Mesenchymal stem cell (in vitro differentiated cells and primary cell): ENCODE results near the gene SLC25A39.
A peak's percentile ranks its signal among the peaks of the same experiment; 100 is the strongest.

Experiments
- DNase-seq: peaks from one replicate; pipeline ENCODE4 v3.0.0-alpha.2; 2013
- H2AFZ ChIP-seq: one replicate; pipeline ENCODE4 v1.6.1; 2013; ENCODE audit warnings: low read depth, mild to moderate bottlenecking, control low read depth, inconsistent platforms, low read length, moderate library complexity
- H2AK5ac ChIP-seq: 2 replicates; pipeline ENCODE4 v1.6.1; 2013; ENCODE audit warnings: low read length, moderate library complexity, mild to moderate bottlenecking, inconsistent platforms; ENCODE audit not compliant: severe bottlenecking
- H2BK120ac ChIP-seq: one replicate; pipeline ENCODE4 v1.6.1; 2013; ENCODE audit warnings: low read depth, mild to moderate bottlenecking, inconsistent platforms, low read length, moderate library complexity
- H2BK12ac ChIP-seq, 2 experiments: one replicate each; pipeline ENCODE4 v1.6.1; 2013; ENCODE audit warnings: inconsistent platforms in 2 of 2, low read length in 2 of 2, mild to moderate bottlenecking in 2 of 2, moderate library complexity in 2 of 2, control low read depth in 1 of 2
- H2BK15ac ChIP-seq: one replicate; pipeline ENCODE4 v1.6.1; 2013; ENCODE audit warnings: mild to moderate bottlenecking, low read depth, inconsistent platforms; ENCODE audit not compliant: poor library complexity, severe bottlenecking
- H2BK5ac ChIP-seq: 2 replicates; pipeline ENCODE4 v1.6.1; 2013; ENCODE audit warnings: low read depth, mild to moderate bottlenecking, low read length, control low read depth, inconsistent platforms; ENCODE audit not compliant: poor library complexity, severe bottlenecking
- H3K14ac ChIP-seq, 2 experiments: one replicate each; pipeline ENCODE4 v1.6.1; 2013; ENCODE audit warnings: inconsistent platforms in 2 of 2, low read length in 2 of 2, control low read depth in 1 of 2, mild to moderate bottlenecking in 1 of 2, moderate library complexity in 1 of 2
- H3K18ac ChIP-seq, 2 experiments: one replicate each; pipeline ENCODE4 v1.6.1; 2013; ENCODE audit warnings: inconsistent platforms in 2 of 2, low read length in 2 of 2, control low read depth in 1 of 2, low read depth in 1 of 2, mild to moderate bottlenecking in 1 of 2
- H3K23ac ChIP-seq, 2 experiments: one replicate each; pipeline ENCODE4 v1.6.1; 2013; ENCODE audit warnings: inconsistent platforms in 2 of 2, low read length in 2 of 2, mild to moderate bottlenecking in 2 of 2, moderate library complexity in 2 of 2, control low read depth in 1 of 2
- H3K27ac ChIP-seq: 2 replicates; pipeline ENCODE4 v1.5.1; 2013; ENCODE audit warnings: mild to moderate bottlenecking, moderate library complexity, low read length, control low read depth, inconsistent platforms; ENCODE audit not compliant: poor library complexity, severe bottlenecking
- H3K27me3 ChIP-seq, 2 experiments: 2 replicates each; pipeline versions ENCODE4 v1.6.1 to v1.7.0; 2013; ENCODE audit warnings: low read length in 2 of 2, mild to moderate bottlenecking in 2 of 2, moderate library complexity in 2 of 2, control low read depth in 1 of 2, inconsistent platforms in 1 of 2; ENCODE audit not compliant: control insufficient read depth in 1 of 2, insufficient read depth in 1 of 2
- H3K36me3 ChIP-seq, 2 experiments: 2 replicates each; pipeline versions ENCODE4 v1.6.1 to v1.7.0; 2013; ENCODE audit warnings: low read length in 2 of 2, control low read depth in 1 of 2, inconsistent platforms in 1 of 2, low read depth in 1 of 2, mild to moderate bottlenecking in 1 of 2; ENCODE audit not compliant: insufficient read depth in 2 of 2, control insufficient read depth in 1 of 2
- H3K4ac ChIP-seq, 2 experiments: one replicate each; pipeline ENCODE4 v1.6.1; 2013; ENCODE audit warnings: inconsistent platforms in 2 of 2, low read length in 2 of 2, mild to moderate bottlenecking in 2 of 2, moderate library complexity in 2 of 2, control low read depth in 1 of 2, low read depth in 1 of 2
- H3K4me1 ChIP-seq: 2 replicates; pipeline ENCODE4 v1.6.1; 2013; ENCODE audit warnings: low read depth, low read length, control low read depth; ENCODE audit not compliant: control insufficient read depth, insufficient read depth
- H3K4me2 ChIP-seq: 2 replicates; pipeline ENCODE4 v1.6.1; 2013; ENCODE audit warnings: low read length, mild to moderate bottlenecking, inconsistent platforms; ENCODE audit not compliant: poor library complexity, severe bottlenecking
- H3K4me3 ChIP-seq, 2 experiments: 2 replicates each; pipeline versions ENCODE4 v1.5.1 to v1.7.0; 2013; ENCODE audit warnings: low read length in 2 of 2, mild to moderate bottlenecking in 2 of 2, control low read depth in 1 of 2, low read depth in 1 of 2; ENCODE audit not compliant: insufficient read depth in 1 of 2
- H3K79me1 ChIP-seq: replicated peaks from 2 replicates; pipeline ENCODE4 v1.6.1; 2013; ENCODE audit warnings: mild to moderate bottlenecking, control low read depth, low read length, inconsistent platforms; ENCODE audit not compliant: poor library complexity, severe bottlenecking
- H3K9ac ChIP-seq: 2 replicates; pipeline ENCODE4 v1.7.0; 2013; ENCODE audit warnings: mild to moderate bottlenecking, low read length, moderate library complexity
- H3K9me3 ChIP-seq: 2 replicates; pipeline ENCODE4 v1.7.0; 2013; ENCODE audit warnings: mild to moderate bottlenecking, low read length; ENCODE audit not compliant: control insufficient read depth
- H4K8ac ChIP-seq: one replicate; pipeline ENCODE4 v1.6.1; 2013; ENCODE audit warnings: inconsistent platforms, mild to moderate bottlenecking, low read length, moderate library complexity
- H4K91ac ChIP-seq: one replicate; pipeline ENCODE4 v1.6.1; 2013; ENCODE audit warnings: mild to moderate bottlenecking, low read length, inconsistent platforms
- WGBS: methylation state at CpG from one replicate; pipeline ENCODE4 v1.1.7; 2013; ENCODE audit warnings: mixed read lengths; 5-methylcytosine and 5-hydroxymethylcytosine counted together

Gene SLC25A39

DNA sequence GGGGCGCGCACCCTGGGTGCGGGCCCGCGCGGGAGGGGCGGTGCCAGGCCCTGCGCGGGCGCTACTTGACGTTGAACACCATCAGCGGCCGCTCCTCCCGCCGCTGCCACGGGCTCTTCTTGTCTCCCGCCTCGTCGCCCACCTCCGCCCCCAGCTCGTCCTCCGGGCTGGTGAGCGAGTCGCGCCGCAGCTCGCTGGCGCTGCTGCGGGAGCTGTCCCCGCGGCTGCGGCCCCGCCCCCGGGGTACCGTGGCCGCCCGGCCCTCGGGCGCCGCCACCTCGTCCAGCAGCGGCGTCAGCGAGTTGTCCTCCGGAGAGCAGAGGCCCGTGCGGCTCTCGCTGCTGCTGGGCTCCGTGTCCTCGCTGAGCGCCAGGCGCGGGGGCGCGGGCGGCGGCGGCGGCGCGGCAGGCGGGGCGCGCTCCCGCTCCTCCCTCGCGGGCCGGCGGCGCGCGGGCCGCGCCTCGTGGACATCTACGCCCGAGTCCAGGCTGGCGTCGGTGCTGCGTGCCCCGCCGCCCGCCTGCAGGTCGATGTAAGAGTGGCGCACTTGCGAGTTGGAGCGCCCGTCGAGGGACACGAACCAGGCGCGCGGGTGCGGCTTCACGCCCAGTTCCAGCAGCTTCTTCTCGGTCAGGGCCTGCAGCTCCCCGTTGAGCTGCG lies 29.2 kb upstream of the SLC25A39 start:
- Histone ChIP-seq H3K9ac (no peak overlapping the region), H2BK12ac (no peak overlapping the region)

GRCh38 chr17:44352828-44353671 lies 28.4 kb upstream of the SLC25A39 start:
- Histone ChIP-seq H3K14ac (no peak overlapping the region), H2BK120ac (no peak overlapping the region), H4K91ac (no peak overlapping the region), H3K23ac (no peak overlapping the region), H3K18ac (no peak overlapping the region), H3K79me1 (peaks cover 15% of the 10 kb centered on the region), H2BK12ac (no peak overlapping the region), H4K8ac (no peak overlapping the region), H2BK5ac (no peak overlapping the region), H3K4me1 (peaks cover 10% of the 10 kb centered on the region), H3K27ac (no peak overlapping the region), H2BK15ac (no peak overlapping the region), H3K9me3 (no peaks in the 10 kb centered on the region), H2AFZ (no peak overlapping the region), H3K4ac (no peak overlapping the region), H3K4me2 (no peak overlapping the region), H3K36me3 (peaks cover 42 to 79% of the 10 kb centered on the region in 2 experiments), H2AK5ac (no peak overlapping the region), H3K9ac (no peak overlapping the region), H3K4me3 (no peak overlapping the region), H3K27me3 (peaks cover 0 to 3% of the 10 kb centered on the region in 2 experiments)
- WGBS, result 63% methylated on average over 22 of the region's 22 CpGs
- no peak for DNase-seq

More for the DNA sequence above, 29.2 kb upstream of the SLC25A39 start:
- Histone ChIP-seq H4K8ac (no peak overlapping the region), H3K27me3 (peaks cover 0 to 3% of the 10 kb centered on the region in 2 experiments), H2AK5ac (no peak overlapping the region), H3K9me3 (no peaks in the 10 kb centered on the region), H3K4ac (no peak overlapping the region), H3K14ac (no peak overlapping the region), H3K4me3 (peak overlapping the region in 1 of 2 experiments; percentile 51), H3K27ac (no peak overlapping the region), H3K79me1 (peaks cover 17% of the 10 kb centered on the region), H3K36me3 (peaks cover 40 to 79% of the 10 kb centered on the region in 2 experiments), H3K4me2 (no peak overlapping the region), H3K23ac (no peak overlapping the region), H4K91ac (no peak overlapping the region), H3K4me1 (peaks cover 6% of the 10 kb centered on the region), H2AFZ (no peak overlapping the region), H3K18ac (no peak overlapping the region), H2BK120ac (no peak overlapping the region), H2BK5ac (no peak overlapping the region), H2BK15ac (no peak overlapping the region)
- DNase-seq, result peak; percentile 28
- 17% methylated on average over 76 of the region's 98 CpGs for WGBS

- no peak overlapping the region for H3K4me3 ChIP-seq
- peaks cover 42 to 79% of the 10 kb centered on the region in 2 experiments for H3K36me3 ChIP-seq
- H2BK5ac ChIP-seq, result no peak overlapping the region
- H3K9me3 ChIP-seq, result no peaks in the 10 kb centered on the region
- no peak overlapping the region for H3K9ac ChIP-seq
- H2AFZ ChIP-seq, result no peak overlapping the region
- H3K4ac ChIP-seq, result no peak overlapping the region
- H4K91ac ChIP-seq, result no peak overlapping the region
- H3K4me1 ChIP-seq, result peaks cover 7% of the 10 kb centered on the region
- H3K79me1 ChIP-seq, result peaks cover 13% of the 10 kb centered on the region
- WGBS, result 94% methylated on average over 35 of the region's 36 CpGs
- H2BK12ac ChIP-seq, result no peak overlapping the region
- H3K23ac ChIP-seq, result no peak overlapping the region
- no peak overlapping the region for H3K4me2 ChIP-seq
- no peak overlapping the region for H2BK15ac ChIP-seq
- H3K18ac ChIP-seq, result no peak overlapping the region
- no peak for DNase-seq
- H3K27me3 ChIP-seq, result peaks cover 0 to 3% of the 10 kb centered on the region in 2 experiments
- no peak overlapping the region for H2BK120ac ChIP-seq
- H2AK5ac ChIP-seq, result no peak overlapping the region
- H4K8ac ChIP-seq, result no peak overlapping the region
- no peak overlapping the region for H3K27ac ChIP-seq
- no peak overlapping the region for H3K14ac ChIP-seq
These were observed 27.6 kb upstream of the SLC25A39 start for GRCh38 chr17:44351961-44352827.
